Stimulated activated CD4-positive, alpha-beta T cell treated with anti-CD3 and anti-CD28 coated beads, TNF-alpha, amount 100 ng/mL, for 1 hour (primary cell): ENCODE measurements around the gene RADIL.

Experiments
- DNase-seq, 3 donors: peaks; one replicate each; pipeline ENCODE4 v3.0.0-alpha.2; 2020; ENCODE audit warnings: low read depth in 3 of 3, low spot score in 1 of 3

RADIL gene

GRCh38 chr7:4884164-4884563 lies 648 bp upstream of the RADIL start:
- no peak for DNase-seq

DNA sequence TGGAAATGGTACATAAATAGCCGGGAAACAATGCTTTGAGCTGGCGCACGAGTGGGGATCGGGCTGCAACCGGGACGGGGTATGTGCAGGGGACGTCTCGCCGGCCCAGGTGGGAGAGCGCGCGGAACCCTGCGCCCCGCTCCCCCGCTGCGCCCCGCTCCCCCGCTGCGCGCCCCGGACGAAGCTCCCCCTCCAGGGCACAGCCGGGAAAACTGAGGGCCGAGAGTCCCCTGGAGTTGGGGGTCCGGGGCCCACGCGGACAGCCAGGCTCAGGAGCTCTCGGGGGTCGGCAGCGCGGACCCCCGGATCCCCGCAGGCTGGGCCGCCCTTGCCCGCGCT lies 514 bp downstream of the RADIL start:
- DNase-seq: no peak

DNA sequence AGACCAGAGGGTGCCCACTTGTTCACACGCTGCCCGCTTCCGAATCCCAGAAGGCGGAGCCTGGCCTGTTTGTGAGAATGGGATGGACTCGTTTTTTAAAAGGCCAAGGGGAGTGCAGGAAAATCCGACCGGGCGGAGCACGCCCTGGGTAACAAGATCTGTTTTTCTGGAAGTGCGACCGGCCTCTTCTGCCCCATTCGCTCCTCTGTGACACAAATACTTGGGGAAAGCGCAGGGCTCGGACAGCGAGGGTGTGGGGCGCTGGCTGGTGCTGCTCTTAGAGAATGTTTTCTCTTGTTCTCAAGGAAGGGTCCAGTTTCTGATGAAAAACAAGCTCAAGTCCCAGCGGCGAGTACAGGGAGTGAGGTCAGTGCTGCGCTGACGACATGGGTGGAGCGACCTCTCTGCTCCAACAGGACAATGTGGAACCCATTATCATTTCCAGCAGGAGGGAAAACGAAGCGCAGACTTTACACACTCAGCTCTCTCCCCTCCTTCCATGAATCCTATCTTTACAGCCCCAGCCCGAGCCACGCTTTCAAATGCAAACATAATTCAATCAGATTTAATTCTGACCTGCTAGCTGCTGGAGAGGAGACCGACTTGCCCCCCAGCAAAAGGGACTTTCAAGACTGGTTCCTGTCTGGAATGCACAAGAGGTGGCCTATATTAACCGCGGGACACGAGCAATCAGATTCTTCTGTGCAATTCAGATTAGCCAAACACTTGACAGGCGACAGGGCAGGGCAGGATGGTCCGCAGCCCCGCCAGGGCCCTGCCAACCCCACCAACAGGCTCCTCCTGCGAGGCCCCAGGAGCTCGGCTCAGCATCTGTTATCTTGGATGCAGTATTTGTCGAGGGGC lies 1.1 kb downstream of the RADIL start:
- DNase-seq: no peak

GRCh38 chr7:4880218-4880617 lies 3.3 kb downstream of the RADIL start:
- DNase-seq: no peak

GRCh38 chr7:4879396-4880081 lies 4.0 kb downstream of the RADIL start:
- no peak for DNase-seq

DNA sequence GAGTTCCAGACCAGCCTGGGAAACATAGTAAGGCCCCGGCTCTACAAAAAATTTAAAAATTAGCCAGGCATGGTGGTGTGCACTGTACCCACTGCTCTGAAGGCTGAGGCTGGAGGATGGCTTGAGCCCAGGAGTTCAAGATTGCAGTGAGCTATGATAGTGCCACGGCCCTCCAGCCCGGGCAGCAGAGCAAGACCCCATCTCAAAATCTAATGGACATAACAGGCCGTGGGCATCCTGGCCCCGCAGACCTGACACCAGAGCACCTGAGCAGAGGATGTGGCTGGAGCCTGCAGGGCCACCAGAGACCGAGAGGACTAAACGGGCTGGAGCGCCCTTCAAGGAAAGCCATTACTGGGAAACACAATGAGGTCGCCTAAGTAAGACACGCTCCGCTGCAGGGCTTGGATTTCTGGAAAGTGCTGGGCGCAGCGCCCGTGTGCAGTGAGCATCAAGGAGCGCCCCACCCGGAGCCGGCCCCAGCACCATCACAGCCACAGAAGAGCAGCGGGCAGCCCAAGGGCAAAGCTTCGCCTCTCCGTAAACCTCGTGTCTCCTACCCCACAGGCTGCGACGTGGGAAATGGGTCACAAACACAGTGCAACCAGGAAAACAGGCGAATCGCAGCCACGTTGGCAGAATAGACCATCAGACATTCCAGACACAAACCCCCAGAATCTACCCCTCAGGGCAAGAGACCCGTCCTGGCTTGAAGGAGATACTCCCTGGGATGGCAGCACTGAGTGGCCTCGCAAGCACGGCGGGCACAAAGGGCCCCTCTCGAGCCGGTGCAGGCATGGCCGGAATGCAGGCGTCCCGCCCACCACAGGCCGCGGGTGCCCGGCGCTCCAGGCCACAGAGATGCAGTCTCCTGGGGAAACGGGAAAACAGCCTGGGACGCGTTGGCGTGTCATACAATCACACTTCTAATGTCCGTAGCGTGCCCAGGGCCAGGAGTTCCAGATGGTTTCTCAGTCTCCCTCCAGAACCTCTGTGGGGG lies 4.9 kb downstream of the RADIL start:
- no peak for DNase-seq

GRCh38 chr7:4876586-4876985 lies 6.9 kb downstream of the RADIL start:
- DNase-seq: no peak

DNA sequence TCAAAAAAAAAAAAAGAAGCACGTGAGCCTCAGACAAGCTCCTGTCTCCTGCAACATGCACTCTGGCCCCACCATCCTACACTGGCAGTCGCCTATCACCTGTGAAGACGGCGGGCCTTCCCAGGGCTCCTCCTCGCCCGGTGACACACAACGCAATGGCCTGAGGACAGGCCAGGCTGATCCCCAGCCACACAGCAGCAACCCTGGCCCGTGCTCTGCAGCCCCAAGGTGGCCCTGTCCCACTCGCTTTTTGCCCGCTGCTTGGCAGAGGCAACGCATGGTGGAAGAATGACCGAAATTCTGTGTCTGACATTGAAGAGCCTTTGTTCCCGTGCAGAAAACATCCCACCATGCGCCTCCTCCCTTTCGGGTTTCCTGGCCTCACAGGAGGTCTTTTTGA lies 8.1 kb downstream of the RADIL start:
- DNase-seq: no peak

GRCh38 chr7:4873071-4873944 lies 10.2 kb downstream of the RADIL start:
- DNase-seq: no peak

GRCh38 chr7:4871930-4872675 lies 11.4 kb downstream of the RADIL start:
- no peak for DNase-seq

DNA sequence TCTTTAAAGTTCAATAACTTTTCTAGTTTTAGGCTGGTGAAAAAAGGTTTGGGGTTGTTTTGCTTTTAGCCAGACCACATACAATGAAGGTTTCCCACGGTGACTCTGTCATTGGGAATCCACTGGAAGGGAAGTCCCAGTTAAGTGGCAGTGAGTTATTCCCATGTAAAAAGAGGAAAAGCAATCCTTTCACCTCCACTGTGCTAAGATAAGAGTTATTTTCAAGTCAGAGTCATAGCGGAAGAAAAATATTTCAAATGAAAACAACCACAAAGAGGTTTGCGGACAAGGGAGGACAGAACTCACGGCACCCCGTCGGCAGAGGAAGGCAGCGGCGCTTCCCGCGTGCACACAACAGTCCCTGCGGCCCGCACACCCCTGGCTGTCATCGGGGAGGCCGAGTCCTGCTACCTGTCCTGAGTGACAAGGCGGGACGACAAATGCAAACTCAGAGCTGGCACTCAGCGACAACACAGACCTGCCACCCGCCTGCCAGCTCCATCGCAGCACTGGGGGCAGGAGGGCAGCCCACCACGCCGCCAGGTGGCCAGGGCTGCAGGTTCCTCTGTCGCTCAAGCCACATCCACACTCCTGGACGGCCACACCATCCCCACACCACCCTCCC lies 12.3 kb downstream of the RADIL start:
- DNase-seq: no peak

- no peak for DNase-seq
Measured at GRCh38 chr7:4868493-4868892, 15.0 kb downstream of the RADIL start.

DNA sequence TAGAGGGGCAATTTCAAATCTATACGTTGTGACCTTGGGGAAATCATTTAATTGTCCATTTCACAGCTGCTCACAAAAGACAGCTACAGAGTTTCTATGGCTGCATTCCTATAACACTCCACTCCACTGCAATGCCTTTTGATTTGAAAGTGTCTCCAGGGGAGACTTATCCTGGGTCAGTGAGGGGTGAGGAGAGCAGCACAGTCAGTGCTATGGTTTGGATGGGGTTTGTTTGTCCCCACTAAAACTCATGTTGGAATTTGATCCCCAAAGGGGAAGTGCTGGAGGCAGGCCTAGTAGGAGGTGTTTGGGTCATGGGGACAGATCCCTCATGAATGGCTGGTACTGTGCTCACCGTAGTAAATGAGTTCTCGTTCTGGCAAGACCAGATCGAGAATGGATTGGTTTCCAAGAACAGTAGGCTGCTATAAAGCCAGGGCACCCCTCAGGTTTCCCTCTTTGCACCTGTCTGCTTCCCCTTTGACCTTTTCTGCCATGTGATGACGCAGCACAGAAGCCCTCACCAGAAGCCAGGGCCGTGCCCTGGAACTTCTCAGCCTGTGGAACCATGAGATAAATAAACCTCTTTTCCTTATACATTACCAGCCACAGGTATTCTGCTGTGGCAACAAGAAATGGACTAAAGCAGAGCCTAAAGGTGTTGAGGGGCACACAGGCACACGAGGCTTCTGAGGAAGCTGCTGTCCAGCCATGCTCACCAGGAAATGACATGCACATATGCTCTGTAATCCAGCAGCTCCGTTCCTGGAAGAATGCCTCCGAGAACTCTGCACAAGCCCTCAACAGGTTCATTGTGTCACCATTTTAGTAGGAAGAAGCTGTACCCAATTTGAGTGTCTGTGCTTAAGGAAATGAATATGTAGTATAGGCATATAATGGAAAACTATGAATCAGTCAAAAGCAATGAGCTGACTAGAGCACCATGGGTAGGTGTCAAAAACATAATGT lies 16.7 kb downstream of the RADIL start:
- DNase-seq: no peak

DNA sequence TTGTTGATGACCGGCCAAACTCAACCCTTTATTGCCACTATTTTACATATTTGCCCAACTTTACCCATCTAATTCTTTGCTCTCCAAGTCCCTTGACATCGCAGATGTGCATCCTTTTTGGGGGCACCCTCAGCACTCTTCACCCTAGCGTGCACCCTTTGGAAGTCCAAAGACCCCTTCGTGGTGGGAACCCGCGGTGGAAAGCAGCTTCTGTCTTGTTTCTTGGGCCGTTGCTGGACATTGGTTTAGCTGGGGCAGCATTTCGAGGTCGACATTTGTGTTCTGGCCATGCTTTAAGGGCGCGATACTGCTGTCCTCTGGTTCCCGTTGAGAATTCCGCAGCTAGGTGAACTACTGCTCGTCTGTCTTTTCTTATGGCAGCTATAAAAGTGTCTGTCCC lies 21.4 kb downstream of the RADIL start:
- no peak for DNase-seq

DNA sequence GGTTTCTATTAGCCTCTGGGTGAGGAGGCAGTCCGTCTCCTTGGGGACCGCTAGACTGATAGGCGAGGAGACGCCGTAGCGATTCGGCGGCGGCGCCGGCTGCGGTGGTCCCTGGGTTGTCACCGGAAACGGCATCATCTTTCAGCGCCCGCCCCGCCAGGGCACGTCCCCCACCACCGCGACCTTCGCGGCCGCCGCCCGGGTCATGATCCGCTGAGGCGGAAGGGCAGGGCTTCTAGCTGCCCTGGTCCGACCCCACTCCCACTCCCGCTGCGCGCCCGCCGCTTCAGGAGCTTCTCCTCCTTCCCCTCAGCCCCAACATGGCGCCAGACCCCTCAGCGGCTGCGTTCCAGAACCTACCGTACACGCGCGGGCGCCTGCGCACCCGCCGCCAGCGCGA lies 21.8 kb downstream of the RADIL start, which contains the start of gene PAPOLB:
TSS of gene PAPOLB (minus strand) at position 358 of the 400 bp plus-strand sequence. CDS start at position 138, 220 bp downstream.
- DNase-seq: no peak

DNA sequence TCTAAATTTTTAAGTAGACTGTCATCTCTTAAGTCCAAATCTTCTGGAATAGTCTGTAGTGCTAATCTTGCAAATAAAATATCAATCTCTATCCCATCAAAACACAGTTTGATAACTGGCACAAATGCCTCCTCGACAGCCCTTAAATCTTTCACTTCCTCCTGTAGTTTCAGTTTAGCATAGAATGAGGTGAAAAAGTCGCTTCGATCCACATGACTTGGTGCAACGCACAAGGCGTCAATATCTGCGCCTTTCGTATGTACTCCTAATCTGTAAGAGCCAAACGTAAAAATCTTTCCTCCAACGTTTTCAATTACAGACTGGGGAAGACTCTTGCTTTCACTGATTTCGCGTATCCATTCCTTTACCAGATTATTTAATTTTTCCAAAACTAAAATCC lies 22.3 kb downstream of the RADIL start:
- no peak for DNase-seq

DNA sequence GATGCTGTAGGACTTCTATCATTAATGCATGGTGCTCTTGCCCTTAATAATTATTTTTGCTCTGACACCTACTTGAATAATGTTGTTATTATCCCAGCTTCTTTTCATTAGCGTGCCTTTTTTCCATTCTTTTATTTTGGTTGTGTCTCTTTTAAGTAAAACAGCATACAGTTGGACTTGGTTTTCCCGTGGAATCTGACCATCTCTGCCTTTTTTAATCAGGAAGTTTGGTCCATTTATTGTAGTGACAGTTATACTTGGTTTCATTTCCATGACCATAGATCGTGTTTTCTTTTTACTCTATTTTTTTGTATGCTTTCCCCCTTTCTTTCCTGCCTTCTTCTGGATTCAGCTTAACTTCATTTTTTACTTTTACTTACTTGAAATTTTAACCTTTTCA lies 26.3 kb downstream of the RADIL start:
- no peak for DNase-seq
